AG09309 (cell line): Measurements from ENCODE around the gene S100Z.

ENCODE experiments used
- DNase-seq: peaks from one replicate; pipeline ENCODE4 v3.0.0-alpha.2; 2010; ENCODE audit warnings: low read depth
- H3K4me3 ChIP-seq: 2 replicates; pipeline ENCODE4 v1.5.1; 2011; ENCODE audit warnings: mild to moderate bottlenecking, low read depth, low read length, moderate library complexity; ENCODE audit not compliant: control insufficient read depth
- CTCF ChIP-seq: IDR thresholded peaks from 2 replicates; pipeline ENCODE4 v1.5.1; 2011; ENCODE audit warnings: mild to moderate bottlenecking, low read depth, low read length, inconsistent platforms; ENCODE audit not compliant: insufficient read depth, control insufficient read depth; ENCODE audit errors: missing control alignments

Gene S100Z

GRCh38 chr5:76947082-76947503 lies 97.3 kb downstream of the S100Z start:
- DNase-seq = no peak
- no peak overlapping the region for H3K4me3 ChIP-seq
- TF ChIP-seq CTCF = no peak

- TF ChIP-seq CTCF = no peak
- no peak within 1 kb of the TSS; the same call in 1 of the 2 replicates for H3K4me3 ChIP-seq
- DNase-seq = no peak
Observed at GRCh38 chr5:76952795-76953536, 103.2 kb downstream of the S100Z start, which contains the start of gene CRHBP. Gene CRHBP (plus strand): TSS chr5:76953045. CDS start chr5:76953135, 90 bp downstream.

DNA sequence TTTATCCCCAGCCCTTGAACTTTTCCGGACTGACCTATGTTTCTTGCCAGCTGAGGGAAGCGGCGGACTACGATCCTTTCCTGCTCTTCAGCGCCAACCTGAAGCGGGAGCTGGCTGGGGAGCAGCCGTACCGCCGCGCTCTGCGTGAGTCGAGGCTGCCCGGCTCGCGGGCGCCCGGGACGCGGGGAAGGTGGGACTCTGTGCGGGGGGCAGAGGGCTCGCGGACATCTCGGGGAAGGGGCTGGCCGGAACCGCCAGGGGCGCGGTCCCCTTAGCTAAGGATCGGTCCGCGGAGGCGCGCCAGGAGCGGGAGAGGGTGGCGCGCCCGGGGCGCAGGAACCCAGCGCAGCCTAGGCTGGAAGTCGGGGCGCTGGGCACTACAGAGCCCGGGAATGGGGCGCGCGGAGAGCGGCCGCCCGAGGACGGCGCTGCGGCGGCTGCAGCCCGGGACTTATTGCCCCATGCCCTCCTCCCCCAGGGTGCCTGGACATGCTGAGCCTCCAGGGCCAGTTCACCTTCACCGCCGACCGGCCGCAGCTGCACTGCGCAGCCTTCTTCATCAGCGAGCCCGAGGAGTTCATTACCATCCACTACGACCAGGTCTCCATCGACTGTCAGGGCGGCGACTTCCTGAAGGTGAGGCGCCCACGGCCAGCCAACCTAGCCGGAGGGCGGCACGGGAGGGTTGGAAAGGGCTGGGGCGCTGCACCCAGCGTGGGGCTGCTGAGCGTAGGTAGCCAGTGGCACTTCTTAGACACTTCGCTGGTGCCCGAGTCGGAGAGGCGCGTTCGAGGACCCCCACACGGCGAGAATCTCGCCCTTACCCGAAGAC lies 104.0 kb downstream of the S100Z start:
- no peak for DNase-seq
- TF ChIP-seq CTCF = no peak
- H3K4me3 ChIP-seq = peak overlapping the region; percentile 9

DNA sequence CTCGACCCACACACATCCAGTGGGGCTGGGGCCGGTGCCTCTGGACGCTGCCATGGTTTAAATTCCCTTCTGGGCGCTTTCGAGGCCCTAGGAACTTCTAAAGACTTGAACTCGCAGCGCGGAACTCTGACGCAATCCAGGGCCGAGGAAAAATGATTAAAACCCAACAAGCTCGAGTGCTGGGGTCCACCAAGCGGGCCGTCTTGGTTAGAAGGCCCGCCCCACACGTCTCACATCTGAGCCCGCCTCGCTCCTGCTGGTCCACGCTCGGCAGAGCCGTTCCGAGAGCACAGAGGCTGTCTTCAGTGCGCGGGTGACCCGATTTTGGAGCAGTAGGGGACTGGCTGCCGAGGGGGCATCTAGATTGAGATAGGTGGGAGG lies 104.6 kb downstream of the S100Z start:
- no peak for DNase-seq
- TF ChIP-seq CTCF = no peak
- no peak overlapping the region; the same call in 1 of the 2 replicates for H3K4me3 ChIP-seq

DNA sequence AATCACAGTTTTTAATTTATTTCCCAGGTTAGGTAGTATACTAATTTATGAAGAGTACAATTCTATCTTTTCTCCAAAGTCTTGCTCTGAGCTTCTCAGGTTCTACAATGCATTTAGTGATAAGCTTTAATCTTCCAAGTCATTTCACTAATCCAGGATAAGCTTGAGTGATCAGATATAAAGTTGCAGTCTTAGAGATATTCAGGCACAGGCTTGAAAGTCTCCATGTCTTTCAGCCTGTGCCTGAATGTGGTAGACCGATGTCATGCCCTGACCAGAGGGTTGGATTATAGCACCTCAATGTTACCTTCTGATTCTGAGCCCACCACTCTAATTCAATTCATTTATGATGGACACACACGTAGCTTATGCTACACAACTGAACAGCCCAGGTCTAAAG lies 106.2 kb downstream of the S100Z start:
- DNase-seq = no peak
- no peak for TF ChIP-seq CTCF
- no peak overlapping the region for H3K4me3 ChIP-seq

- DNase-seq = no peak
- no peak for TF ChIP-seq CTCF
- H3K4me3 ChIP-seq = no peak overlapping the region
Observed at GRCh38 chr5:76958991-76959767, 109.4 kb downstream of the S100Z start.
